ENCODE results near the gene CCNDBP1.
"Not testable (repeated sequence)": the region's sequence is repeated elsewhere in the genome, so short reads cannot be mapped to it uniquely, and the experiment has no call there.

CCNDBP1 gene

DNA sequence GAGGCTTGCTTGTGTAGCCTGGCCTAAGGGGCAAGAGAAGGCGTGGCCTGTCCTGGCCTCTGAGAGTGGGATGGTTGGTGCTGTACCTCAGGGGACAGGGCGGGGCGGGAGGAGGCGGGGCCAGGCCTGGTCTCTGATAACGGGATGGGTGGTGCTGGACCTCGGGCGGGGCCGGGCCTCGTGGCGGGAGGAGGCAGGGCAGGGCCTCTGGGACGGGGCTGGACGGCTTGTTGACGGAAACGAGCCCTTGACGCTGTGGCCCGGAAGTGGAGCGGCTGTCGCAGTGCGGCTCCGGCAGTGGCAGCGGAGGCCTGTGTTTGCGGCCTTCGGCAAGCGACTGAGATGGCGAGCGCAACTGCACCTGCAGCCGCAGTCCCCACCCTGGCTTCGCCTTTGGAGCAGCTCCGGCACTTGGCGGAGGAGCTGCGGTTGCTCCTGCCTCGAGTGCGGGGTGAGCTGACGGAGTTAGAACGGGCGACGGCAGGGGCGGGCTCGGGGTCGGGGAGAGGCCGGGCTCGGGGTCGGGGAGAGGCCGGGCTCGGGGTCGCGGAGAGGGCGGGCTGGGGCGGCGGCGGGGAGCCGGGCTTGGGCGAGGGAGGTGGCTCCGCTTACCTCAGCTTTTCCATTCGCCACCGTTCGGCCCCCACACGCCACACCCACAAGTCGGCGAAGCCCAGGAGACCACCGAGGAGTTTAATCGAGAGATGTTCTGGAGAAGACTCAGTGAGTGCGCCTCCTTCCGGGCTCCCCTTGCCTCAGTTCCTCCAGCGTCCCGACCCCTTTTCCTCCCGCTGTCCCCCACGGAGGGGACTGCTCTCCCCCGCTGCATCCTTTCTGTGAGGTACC is at the start of gene CCNDBP1:
Gene CCNDBP1 (plus strand): TSS at position 247 of the 846 bp plus-strand sequence. CDS start 96 bp downstream, at position 343.
- no peak for DNase-seq (ENCODE audit: low read depth, low spot score)

DNA sequence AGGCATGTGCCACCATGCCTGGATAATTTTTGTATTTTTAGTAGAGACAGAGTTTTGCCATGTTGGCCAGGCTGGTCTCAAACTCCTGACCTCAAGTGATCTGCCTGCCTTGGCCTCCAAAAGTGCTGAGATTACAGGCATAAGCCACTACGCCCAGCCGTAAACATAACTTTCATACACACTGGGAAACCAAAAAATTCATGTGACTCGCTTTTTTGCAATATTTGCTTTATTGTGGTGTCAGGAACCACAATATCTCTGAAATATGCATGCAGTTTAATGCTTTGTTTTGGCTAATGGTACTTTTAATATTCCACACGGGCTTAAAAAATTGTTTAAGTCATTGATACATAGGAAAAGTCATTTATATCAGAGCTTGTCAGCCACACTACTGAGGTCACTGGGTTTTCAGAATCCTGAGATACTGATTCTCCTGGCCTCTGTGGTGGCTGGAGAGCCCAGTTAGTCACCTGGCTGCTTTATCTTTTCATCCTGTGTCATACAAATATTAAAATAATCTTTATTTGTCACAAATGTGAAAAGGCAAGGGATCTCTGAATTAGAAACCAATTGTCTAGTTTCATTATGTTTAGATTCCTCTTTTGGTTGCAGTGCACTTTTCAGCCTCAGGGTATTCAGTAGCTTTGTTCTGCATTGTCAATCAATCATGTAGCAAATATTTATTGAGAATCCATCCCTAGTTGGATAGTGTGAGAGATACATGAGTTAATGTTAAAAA is 41.8 kb upstream of the CCNDBP1 start:
- DNase-seq (ENCODE audit: low read depth, low spot score): no peak

DNA sequence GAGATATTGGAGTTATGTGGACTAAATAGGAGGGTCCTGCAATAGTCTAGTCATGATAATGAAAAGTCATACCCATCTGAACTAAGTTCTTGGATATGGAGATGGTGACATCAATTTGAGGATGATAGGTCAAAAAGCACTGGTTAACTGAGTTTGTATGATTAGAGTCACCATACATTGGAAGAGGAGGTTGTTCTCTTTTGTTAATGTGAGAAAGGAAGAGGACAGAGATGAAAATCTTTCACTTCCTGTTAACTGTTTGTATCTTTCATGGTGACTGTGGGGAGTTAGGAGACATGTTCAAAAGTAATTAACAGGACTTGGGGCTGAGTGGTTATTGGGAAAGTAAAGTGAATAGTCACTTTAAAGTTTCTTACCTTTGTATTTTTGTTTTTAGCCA is 40.7 kb upstream of the CCNDBP1 start:
- DNase-seq (ENCODE audit: low read depth, low spot score): no peak

DNA sequence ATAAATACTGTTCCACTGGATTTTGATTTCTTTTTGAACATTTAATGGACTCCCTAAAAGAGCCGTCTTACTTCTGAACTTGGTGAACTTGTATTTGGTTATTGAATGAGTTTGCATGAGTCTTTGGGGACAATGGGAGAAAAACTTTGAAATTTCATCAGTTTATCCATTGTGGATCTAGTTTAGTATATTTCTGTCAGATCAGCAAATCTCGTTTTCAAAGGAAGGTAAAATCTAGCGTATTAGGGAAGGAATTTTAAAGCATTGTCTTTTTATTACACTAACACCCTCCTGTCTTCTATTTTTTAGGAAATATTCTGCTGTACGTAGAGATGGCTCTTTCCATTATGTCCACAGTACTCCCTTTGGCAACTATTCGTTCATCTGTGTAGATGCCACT is 39.0 kb upstream of the CCNDBP1 start:
- no peak for DNase-seq (ENCODE audit: low read depth, low spot score)

GRCh38 chr15:43150191-43150929 is 34.8 kb upstream of the CCNDBP1 start:
- DNase-seq (ENCODE audit: low read depth, low spot score): no peak

DNA sequence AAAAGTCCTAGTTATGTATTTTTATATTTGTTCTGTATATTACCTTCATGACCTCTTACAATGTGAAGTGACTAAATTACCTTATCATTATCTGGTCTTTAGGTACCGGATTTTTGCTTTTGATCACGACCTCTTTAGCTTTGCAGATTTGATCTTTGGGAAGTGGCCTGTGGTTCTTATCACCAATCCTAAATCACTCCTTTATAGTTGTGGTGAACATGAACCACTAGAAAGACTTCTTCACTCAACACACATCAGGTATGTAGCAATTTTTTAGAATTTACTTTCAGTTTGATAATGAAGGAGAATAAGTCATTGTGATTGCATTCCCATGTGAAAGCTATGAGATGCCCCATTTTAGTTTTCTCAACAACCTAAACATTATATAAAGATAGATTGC is 33.5 kb upstream of the CCNDBP1 start:
- DNase-seq (ENCODE audit: low read depth, low spot score): no peak

DNA sequence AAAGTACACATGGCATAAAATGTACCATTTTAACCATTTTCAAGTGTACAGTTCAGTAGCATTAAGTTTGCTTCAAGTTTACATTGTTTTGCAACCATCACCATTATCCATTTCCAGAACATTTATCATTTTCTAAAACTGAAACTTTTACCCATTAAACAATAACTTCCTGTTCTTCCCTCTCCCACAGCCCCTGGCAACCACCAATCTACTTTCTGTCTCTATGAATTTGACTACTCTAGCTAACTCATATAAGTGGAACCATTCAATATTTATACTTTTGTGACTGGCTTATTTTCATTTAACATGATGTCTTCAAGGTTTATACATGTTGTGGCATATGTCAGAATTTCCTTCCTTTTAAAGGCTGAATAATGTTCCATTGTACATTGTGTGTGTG is 31.9 kb upstream of the CCNDBP1 start:
- no peak for DNase-seq (ENCODE audit: low read depth, low spot score)

- no peak for DNase-seq (ENCODE audit: low read depth, low spot score)
Measured at GRCh38 chr15:43165801-43166325, 19.3 kb upstream of the CCNDBP1 start.

DNA sequence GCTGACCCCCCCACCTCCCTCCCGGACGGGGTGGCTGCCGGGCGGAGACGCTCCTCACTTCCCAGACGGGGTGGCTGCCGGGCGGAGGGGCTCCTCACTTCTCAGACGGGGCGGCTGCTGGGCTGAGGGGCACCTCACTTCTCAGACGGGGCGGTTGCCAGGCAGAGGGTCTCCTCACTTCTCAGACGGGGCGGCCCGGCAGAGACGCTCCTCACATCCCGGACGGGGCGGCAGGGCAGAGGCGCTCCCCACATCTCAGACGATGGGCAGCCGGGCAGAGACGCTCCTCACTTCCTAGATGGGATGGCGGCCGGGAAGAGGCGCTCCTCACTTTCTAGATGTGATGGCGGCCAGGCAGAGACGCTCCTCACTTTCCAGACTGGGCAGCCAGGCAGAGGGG is 17.9 kb upstream of the CCNDBP1 start:
- DNase-seq (ENCODE audit: low read depth, low spot score): not testable (repeated sequence)

DNA sequence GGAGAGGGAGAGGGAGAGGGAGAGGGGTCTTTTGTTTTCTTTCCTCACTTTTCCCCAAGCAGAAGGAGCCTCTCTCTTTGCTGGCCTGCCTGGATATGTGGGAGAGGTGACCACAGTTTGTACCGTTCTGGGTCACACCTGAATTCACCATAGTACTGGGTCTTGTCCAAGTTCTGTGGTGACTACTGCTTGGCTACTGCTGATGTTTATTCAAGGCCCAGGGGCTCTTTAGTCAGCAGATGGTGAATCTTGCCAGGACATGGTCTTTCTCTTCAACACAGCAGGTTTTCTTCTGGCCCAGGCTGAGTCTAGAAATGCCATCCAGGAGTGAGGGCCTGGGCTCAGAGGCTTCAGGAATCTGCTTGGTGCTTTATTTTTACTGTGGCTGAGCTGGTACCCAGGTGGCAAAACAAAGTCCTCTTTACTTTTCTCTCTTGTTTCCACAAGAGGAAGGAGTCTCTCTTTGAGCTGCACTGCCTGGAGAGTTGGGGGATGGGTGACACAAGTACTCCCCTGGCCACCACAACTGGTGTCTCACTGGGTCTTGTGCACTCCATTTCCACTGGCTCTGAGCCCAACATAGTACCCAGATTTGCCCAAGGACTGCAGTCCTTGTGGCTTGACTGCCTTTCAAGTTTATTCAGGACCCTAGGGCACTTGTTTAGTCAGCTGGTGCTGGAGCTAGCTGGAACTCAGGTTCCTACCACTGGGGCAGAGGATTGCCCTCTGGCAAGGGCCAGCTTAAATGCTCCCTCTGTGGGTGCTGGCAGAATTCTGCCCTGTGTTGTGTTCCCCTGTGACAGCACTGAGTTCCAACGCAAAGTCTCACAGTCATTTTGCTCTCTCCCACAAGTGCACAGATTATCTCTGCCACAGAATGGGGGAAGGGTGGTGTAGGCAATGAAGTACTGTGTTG is 16.8 kb upstream of the CCNDBP1 start:
- DNase-seq (ENCODE audit: low read depth, low spot score): peak; percentile 28

- DNase-seq (ENCODE audit: low read depth, low spot score): no peak
Measured at GRCh38 chr15:43169888-43170287, 15.3 kb upstream of the CCNDBP1 start.

- DNase-seq (ENCODE audit: low read depth, low spot score): not testable (repeated sequence)
Measured at GRCh38 chr15:43175656-43176309, 9.4 kb upstream of the CCNDBP1 start.

GRCh38 chr15:43177147-43177546 is 8.1 kb upstream of the CCNDBP1 start:
- not testable (repeated sequence) for DNase-seq (ENCODE audit: low read depth, low spot score)

GRCh38 chr15:43183270-43183669 is 1.9 kb upstream of the CCNDBP1 start:
- DNase-seq (ENCODE audit: low read depth, low spot score): no peak

- DNase-seq (ENCODE audit: low read depth, low spot score): no peak
Measured at GRCh38 chr15:43184407-43185124, 637 bp upstream of the CCNDBP1 start.

DNA sequence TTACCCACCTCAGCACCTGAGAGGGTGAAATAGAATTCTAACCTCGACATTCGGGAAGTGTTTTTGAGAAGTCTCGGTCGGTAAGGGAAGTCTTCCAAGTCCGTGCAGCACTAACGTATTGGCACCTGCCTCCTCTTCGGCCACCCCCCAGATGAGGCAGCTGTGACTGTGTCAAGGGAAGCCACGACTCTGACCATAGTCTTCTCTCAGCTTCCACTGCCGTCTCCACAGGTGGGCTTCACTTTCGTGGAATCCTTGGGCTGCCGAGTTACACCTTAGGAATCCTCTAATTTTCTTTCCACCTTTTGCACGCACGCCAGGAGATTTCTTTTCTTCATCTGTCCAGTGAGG is 775 bp downstream of the CCNDBP1 start:
- no peak for DNase-seq (ENCODE audit: low read depth, low spot score)

- no peak for DNase-seq (ENCODE audit: low read depth, low spot score)
Measured at GRCh38 chr15:43187544-43188155, 2.4 kb downstream of the CCNDBP1 start.

GRCh38 chr15:43189296-43189695 is 4.1 kb downstream of the CCNDBP1 start:
- DNase-seq (ENCODE audit: low read depth, low spot score): no peak

DNA sequence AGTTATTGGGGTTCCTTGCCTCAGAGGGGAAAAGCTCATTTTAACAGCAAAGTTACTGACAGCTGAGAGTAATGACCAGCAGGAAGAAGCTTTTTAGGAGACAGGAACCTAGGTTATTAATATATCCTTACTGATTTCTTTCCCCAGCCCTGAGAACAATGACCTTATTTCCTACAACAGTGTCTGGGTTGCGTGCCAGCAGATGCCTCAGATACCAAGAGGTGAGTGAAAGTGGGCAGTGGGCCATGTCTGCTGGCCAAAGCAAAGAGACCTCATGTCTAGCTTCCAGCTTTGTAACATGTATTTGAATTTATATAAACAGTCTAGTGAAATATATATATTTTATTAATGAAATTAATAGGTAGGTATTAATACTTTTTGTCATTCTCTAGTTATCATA is 5.0 kb downstream of the CCNDBP1 start:
- DNase-seq (ENCODE audit: low read depth, low spot score): no peak
